Measurements from ENCODE around the gene SLCO4A1.

Gene SLCO4A1

DNA sequence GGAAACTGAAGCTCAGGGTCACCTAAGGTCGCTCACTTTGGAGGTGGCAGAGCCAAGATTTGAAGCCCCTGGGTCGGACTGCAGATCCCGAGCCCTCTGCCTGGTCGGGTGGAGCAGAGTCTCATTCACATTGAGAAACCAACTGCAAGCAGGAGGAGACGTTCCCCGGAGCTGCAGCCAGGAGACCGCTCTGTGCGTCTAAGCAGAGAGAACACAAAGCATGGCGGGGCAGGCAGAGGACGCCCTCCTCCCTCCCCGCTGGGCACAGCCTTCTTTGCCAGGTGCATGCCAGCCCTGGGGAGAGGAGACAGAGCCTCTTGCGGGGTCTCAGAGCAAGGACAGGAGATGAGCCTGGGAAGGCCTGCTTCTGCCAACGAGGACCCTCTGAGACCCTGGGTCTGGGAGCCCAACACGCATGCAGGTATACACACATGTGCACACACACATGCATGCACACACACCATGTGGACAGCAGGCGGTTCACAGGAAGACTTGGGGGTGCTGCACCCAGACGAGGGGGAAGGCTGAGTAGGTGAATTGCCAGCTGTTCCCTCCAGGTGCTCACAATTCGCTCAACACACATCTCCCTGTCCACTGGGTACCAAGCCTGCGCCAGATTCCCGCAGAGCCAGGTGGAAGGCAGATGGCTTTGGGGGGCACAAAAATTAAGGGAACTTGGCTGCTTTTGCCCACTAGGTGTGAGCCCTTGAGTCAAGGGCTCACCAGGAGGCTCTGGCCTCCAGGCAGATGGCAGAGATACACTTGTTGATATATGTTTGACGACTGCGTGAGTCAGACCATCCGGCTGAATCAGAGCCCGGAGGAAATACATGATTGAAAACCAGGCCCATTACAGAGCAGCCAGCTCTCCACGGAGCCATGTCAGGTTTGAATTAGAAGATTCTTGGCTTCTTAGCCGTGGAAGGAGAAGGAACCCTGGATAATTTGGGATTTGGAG is 60.9 kb downstream of the SLCO4A1 start:
- DNase-seq: no peak

DNA sequence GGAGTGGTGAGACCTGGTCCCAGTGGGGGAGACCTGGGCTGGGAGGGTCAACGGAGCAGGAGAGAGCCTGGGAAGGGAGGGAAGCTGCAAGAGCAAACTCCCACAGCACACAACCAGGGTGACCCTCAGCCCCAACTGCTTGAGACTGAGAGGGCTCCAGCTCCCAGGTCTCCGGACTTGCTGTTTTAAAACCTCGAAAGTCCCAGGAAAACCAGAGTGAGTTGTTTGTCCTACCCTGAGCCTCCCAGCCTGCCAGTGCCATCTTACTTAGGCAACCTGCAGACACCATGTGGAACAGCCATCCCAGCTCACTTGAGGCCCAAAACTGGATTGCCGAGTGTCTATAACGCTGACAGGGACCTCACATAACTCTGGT is 61.5 kb downstream of the SLCO4A1 start:
- DNase-seq: no peak

DNA sequence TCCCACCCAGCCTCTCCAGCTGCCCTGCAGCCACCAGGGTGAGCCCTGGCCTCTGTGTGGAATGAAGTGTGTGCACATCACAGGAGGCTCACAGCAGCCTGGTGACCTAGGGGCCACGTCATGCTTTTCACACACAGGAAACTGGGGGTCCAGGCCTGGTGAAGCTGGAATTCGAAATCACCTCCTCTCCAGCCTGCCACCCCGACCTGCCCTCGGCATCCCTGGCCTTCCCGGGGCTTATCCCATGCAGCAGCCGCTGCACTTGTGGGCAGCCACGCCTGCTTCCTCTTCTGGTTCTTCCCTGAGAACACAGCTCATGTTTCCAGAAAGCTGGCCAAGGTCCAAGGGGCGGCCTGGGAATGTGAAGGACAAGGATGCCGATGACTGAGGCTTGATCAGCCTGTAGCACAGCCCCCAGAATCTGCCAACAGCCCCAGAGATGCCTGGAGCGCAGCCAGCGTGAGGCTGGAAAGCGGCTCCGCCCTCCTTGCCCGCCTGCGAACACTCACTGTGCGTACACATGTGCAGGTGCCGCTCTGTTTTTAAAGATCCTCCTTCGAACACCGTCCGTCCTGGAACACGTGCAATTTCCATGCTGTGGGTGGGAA is 62.1 kb downstream of the SLCO4A1 start:
- peak; percentile 60 for DNase-seq

DNA sequence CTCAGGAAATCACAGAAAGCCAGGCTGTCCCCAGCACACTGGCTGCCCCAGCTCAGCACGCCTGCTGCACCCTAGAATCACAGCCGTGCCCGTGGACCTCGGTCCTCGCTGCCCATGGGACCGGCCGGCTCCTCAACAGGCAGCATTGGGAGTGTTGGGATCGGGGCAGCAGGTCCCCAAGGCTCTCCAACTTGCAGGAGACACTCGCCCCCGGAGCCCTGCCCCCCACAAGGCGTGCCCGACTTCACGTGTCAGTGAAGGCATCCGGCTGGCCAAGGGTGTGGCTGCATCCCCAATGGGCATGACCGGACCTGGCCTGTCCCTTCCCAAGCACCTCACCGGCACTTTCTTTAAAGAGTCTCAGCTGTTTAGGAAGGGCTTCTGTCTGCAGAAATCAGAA is 63.3 kb downstream of the SLCO4A1 start:
- no peak for DNase-seq

DNA sequence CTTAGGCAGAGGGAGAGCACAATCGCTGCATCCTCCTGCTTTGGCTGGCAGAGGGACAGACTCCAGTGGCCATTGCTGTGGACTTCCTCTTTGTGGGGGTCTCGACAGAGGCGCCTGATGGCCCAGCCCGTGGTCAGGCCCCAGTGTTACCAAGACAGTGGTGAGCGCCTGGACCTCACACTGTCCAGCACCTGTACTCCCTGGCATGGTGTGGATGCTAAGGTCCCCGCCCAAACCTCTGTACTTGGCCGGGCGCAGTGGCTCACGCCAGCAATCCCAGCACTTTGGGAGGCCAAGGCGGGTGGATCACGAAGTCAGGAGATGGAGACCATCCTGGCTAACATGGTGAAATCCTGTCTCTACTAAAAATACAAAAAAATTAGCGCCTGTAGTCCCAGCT is 64.0 kb downstream of the SLCO4A1 start:
- DNase-seq: no peak

DNA sequence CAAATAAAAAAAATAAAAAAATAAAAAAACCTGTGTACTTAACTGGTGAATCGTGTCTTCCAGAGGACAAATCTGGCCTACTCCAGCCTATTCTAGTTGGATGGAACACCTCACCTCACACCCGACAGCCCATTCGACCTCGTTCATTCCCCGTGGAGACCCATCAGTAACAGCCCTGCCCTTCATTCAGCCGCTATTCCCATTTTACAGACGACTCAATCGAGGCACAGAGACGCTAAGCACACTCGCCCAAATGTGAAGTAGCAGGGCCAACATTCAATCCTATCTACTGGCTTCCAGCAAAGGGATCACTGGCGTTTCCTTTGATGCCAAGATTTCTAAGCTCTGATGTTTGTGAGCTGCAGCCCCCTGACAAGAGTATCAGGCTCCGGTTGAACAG is 64.6 kb downstream of the SLCO4A1 start:
- DNase-seq: no peak

DNA sequence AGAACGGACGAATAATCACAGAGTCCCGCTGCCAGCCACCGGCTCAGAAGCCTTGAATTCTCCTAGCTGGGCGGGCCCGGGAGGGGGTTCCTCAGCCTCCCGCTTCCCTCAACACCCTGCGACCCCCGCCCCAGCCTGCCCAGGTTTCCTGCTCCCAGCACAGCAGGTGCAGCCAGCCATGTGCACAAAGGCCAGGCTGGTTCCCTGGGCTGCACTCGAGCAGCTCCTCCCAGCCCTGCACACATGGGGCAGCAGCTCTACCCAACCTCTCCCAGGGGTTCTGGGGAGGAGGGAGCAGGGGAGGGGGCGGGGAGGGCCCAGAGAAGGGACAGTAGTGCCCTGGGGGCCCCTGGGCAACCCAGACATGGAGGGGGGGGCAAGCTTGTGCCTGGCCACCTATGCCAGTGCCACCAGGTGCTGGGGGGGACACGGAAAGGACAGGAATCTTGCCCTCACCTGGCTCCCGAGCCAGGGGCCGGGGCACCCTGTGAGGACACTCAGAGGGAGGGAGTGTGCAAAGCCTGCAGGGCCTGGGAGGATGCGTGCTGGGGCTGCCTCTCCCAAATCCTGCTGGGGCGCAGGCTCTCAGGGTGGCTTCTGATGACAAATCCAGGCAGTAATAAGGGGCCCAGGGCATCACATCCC is 65.1 kb downstream of the SLCO4A1 start:
- no peak for DNase-seq

DNA sequence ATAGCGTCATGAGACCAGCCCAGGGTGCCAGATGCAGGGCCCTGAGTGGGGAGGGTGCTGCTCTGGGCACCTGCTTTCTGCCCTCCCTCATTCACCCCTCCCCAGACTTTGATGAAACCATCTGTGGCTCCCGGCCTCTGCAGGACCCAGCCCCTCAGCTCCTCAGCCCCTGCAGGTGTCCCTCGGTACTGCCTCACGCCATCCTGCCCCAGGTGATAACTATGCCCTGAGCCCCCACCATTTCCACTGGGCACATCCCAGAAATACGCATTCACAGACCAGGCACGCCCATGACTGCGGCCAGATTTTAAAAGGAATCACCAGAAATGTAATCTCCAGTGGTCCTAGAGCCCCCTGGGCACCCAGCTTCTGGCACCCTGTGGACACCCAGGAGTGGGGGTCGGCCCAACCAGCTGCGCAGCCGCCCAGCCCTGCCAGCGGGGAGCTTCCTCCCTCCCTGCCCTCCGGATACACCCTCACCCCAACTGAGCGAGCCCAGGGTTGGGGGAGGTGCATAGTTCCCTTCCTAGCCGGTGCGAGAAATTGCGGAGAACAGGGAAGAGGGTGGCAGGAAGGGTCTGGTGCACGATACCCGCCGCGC is 65.7 kb downstream of the SLCO4A1 start:
- DNase-seq: no peak

DNA sequence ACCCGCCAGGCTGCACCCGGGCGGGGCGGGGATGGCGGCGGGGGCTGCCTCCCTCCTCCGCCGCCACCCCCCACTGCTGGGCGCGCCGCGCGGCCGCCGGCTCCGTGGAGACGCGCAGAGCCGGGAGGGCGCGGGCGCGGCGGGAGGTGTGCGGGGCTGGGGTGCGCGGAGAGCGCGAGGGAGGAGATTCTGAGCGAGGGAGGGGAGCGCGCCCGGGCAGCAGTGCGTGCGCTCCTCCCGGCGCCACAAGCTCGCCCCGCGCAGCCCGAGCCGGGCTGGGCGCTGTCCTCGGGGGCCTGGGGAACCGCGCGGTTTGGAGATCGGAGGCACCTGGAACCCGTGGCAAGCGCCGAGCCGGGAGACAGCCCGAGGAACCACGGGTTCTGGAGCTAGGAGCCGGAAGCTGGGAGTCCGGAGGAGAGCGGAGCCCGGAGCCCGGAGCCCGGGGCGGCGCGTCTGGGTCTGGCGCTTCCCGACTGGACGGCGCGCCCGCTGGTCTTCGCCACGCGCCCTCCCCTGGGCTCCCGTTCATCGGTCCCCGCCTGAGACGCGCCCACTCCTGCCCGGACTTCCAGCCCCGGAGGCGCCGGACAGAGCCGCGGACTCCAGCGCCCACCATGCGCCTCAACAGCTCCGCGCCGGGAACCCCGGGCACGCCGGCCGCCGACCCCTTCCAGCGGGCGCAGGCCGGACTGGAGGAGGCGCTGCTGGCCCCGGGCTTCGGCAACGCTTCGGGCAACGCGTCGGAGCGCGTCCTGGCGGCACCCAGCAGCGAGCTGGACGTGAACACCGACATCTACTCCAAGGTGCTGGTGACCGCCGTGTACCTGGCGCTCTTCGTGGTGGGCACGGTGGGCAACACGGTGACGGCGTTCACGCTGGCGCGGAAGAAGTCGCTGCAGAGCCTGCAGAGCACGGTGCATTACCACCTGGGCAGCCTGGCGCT is 66.6 kb downstream of the SLCO4A1 start, which contains the start of gene NTSR1:
Gene NTSR1, plus strand, starts transcription at position 246 of the 946 bp plus-strand sequence. Its CDS starts 372 bp downstream, at position 618.
- no peak for DNase-seq

DNA sequence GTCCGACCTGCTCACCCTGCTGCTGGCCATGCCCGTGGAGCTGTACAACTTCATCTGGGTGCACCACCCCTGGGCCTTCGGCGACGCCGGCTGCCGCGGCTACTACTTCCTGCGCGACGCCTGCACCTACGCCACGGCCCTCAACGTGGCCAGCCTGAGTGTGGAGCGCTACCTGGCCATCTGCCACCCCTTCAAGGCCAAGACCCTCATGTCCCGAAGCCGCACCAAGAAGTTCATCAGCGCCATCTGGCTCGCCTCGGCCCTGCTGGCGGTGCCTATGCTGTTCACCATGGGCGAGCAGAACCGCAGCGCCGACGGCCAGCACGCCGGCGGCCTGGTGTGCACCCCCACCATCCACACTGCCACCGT is 67.2 kb downstream of the SLCO4A1 start:
- no peak for DNase-seq

DNA sequence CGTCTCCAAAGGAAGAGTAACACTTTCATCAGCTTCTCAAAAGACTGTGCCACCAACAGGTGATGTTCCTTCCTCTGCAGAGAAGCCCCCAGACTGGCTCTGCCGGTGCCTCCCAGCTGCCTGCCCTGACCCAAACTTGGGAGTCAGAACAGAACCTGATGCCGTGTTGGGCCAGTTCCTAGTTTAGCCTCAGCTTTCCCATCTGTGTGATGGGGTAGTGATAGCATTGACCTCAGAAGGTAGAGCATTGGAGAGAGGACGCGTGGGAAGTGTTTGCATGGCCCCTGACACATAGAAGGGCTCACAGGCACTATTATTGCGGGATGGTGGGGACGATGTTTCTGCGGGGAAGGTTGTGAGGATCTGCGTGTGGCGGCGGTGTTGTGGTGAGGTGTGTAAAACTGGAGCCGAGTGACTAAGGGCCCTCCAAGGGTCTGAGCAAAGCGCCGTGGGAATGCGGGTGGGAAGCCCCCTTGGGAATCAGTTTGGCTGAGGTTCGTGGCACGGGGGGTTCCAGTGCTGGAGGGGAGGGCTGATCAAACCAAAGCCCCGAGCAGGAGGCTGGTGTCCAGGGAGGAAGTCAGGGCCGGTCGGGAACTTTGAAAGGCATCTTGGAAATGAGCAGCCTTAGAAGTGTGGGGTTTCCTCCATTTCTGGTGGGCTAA is 68.0 kb downstream of the SLCO4A1 start:
- DNase-seq: no peak

DNA sequence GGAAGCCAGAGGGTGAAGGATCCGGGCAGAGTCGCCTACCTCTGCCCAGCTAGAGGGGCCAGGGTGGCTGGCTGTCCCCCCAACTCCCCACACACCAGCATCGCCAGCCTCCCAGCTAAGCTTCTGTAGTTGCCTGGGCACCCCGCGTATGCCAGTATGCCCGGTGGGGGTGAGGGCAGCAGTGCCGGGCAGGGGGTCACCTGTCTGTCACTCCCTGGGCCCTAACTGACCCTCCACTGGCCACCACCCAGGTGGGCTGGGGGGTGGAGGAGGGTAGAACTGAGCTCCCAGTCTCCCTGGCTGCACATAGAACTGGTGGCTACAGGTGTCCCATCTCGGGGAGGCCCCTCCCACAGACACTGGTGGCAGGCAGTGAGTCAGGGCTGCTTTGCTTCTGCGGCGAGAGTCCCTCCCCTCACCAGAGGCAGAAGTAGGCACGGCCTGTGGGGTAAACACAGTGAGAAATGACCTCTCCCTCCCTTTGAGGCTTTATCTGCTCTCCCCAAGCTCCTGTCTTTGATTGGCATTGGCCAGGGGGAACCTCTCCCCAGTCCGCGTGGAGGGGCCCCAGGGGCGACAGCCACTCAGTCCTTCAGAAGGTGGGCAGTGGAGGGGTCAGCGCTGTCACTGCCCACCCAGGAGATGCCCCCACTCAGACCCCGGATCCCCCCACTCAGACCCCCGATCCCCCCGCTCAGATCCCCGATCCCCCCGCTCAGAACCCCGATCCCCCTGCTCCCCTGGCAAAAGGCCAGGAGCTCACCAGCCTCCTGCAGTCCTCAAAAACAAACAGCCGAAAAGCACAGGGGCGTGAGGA is 68.8 kb downstream of the SLCO4A1 start:
- no peak for DNase-seq

DNA sequence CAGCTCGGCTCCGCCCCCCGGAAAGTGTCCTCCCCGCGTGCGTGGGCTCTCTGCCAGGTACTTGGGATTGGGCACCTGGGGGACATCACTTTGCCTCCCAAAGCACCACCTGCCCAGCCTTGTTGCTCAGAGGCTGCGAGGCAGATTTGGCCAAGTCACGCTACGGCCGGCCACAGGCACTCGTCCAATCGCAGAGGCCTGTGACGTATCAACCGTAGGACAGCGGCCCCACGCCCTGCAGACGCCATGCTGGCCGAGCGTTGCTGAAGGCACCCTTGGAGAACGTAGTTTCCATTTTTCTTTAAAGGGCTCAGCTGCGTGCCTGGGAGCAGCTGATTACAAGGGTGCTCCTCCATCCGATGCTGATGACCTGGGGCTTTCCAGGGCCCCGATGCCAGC is 69.4 kb downstream of the SLCO4A1 start:
- no peak for DNase-seq

DNA sequence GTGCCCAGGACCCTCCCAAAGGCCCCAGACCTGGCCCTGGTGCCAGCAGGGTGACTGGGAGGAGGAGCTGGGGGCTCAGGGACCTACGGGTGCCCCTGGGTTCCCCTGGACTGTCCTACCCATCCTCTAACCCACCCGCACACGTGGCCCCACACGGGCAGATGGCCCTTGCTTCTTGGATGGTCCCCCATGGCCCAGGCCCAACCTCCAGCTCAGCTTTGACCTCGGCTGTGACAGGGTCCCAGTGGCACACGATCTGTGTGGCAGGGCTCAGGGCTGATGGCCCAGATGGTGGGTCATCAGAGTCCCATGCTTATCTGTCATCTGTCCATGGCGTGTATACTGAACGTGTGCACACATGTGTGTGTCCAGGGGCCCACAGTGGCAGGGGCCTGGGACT is 70.3 kb downstream of the SLCO4A1 start:
- no peak for DNase-seq

DNA sequence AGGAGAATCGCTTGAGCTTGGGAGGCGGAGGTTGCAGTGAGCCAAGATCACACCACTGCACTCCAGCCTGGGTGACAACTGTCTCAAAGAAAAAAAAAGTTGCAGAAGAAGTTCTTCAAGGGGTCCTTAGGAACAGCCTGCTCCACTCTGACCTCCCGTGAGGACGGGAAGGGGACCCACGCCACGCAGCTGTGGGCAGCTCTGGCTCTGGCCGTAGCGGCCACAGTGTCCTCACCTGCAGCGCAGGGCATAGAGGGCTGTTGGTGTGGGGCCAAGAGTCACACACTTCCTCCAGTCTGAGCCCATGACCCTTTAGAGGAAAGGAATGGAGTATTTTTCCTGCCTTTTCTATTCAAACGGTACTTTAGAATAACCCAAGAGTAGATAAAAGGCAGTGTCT is 71.7 kb downstream of the SLCO4A1 start:
- no peak for DNase-seq

DNA sequence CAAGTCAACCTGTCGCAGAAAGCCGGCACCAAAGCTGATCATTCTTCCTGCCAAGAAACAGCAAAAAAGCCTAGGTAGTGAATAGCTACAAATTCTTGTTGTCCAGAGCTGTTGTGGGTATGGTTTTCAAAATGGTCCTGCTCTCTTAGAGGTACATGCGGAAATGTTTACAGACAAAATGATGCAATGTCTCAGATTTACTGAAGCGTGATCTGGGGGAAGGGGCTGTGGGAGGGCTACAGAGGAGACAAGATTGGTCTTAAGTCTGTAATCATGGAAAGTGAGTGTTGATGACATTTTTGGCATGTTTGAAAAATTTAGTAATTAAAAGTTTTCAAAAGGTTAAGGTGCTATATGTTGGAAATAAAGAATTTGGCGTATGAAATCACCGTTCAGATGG is 72.5 kb downstream of the SLCO4A1 start:
- DNase-seq: no peak

DNA sequence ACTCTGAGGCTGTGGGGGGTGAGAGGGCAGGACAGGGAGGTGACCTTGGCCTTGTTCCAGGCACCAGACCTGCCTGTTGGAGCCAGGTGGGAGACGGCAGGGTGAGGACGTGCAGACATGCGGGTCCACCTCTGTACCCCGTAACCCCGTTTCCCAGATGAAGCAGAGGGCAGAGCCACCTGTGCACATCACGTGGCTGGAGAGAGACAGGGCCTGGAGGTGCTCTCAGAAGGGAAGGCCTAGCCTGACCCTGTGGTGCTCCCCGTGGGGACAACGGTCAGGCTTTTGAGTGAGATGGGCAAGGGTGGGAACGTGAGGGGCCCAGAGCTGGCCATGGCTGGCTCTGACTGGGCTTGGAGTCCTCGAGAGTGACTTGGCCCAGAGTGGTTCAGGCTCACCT is 72.9 kb downstream of the SLCO4A1 start:
- no peak for DNase-seq

DNA sequence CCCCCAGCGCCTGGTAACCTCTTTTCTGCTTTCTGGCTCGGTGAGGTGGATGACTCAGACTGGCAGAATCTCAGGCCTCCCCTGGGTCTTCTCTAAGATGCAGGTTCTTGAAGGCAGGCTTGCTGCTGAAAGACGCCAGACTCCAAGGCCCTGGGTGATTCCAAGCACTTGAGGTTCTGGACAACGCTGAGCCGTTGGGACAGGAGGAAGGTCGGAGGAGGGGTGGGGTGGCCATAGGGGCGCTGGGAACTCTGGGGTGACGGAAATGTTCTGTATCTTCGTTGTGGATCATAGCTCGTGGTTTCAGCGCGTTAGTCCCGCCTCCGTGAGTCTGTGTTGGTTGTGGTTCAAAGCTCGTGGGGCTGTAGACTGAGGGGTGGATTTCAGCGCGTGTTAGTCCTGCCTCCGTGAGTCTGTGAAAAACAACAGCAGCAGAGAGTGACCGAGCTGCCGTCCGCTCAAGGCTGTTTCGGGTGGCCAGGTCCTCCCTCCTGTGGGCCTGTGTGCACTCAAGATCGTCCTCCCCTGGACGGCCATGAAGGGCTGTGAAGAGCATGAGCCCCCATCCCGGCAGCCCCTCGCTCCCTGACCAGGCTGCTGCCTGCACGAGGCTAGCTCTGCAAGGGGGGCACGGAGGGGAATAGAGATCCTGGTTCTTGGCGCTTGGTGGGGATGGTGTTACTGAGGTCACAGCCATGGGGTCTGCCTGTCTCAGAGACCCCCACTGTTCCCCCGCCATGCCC is 74.1 kb downstream of the SLCO4A1 start:
- DNase-seq: no peak

DNA sequence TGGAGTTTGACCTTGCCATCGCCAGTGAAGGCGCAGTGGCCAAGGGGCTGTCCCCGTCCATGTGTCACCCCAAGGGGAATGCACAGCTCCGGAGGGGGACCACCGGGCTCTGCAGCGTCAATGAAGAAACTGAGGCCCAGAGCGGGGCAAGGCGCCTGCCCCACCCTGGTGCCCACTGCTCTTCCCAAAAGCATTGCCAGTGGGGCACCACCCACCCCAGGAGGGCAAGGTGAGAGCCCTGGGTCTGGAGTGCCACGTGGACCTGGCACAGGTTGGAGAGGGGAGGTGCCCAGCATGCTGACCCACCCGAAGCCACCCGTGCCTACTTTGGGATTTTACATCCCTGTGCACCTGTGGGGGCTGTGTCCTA is 74.6 kb downstream of the SLCO4A1 start:
- DNase-seq: no peak

DNA sequence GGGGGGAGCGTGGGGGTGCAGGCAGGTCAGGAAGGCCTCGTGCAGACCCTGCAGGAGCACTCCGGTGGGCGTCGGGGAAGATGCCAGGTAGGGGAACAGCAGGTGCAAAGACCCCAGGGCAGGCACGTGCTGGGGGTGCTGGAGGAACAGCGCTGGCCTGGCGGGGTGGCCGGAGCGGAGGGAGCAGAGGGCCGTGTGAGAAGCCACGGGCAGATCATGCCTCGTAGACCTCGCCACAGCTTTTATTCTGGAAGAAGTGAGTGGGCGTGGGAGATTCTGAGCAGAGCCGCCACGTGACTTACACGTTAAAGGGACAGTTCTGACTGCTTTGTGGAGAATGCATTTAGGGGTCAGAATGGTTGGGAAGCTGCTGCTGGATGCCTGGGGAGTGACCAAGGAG is 75.6 kb downstream of the SLCO4A1 start:
- DNase-seq: no peak
